HEK293 (cell line): ENCODE data around the gene CELSR1.

Source experiments
- CTCF ChIA-PET: fragments of 350-600 bp; formaldehyde crosslinking; extraction: SDS; loops from one replicate; lab custom pipeline; 2021; ENCODE audit warnings: antibody characterized with exemption; lab: Yijun Ruan, JAX
- POLR2A ChIA-PET: fragments of 300-600 bp; formaldehyde crosslinking; extraction: SDS; loops from one replicate; lab custom pipeline; 2020; ENCODE audit warnings: antibody characterized with exemption, inconsistent platforms; lab: Yijun Ruan, JAX
- H3K27ac ChIP-seq: fragments of 200-500 bp; sonication (Bioruptor generic); 2 replicates; pipeline ENCODE4 v1.5.1; 2014; ENCODE audit warnings: low read depth, low read length, control low read depth, inconsistent platforms; ENCODE audit errors: extremely low read depth
- H3K36me3 ChIP-seq, 2 experiments: fragments of 200-500 bp in 1 of 2; sonication (Bioruptor generic) in 1 of 2; 1 replicate in 1 of 2; 2 replicates in 1 of 2; pipeline ENCODE4 v1.5.1; 2014 to 2017; ENCODE audit warnings: inconsistent platforms in 2 of 2, low read length in 2 of 2; ENCODE audit not compliant: control insufficient read depth in 2 of 2, insufficient read depth in 1 of 2
- H3K4me1 ChIP-seq: fragments of 200-500 bp; sonication (Bioruptor generic); 2 replicates; pipeline ENCODE4 v1.5.1; 2014; ENCODE audit warnings: mild to moderate bottlenecking, low read length, inconsistent platforms; ENCODE audit not compliant: control insufficient read depth, insufficient read depth
- H3K4me3 ChIP-seq: 2 replicates; pipeline ENCODE4 v1.5.1; 2011; ENCODE audit warnings: low read depth, mild to moderate bottlenecking, control low read depth, low read length, moderate library complexity
- H3K9me3 ChIP-seq: fragments of 200-500 bp; sonication (Bioruptor generic); 2 replicates; pipeline ENCODE4 v1.5.1; 2014; ENCODE audit warnings: low read depth, low read length, inconsistent platforms; ENCODE audit not compliant: control insufficient read depth, insufficient read depth
- EGR2 ChIP-seq: fragments of 450-650 bp; formaldehyde crosslinking; IDR thresholded peaks from 2 replicates; pipeline ENCODE4 v1.5.1; 2016; ENCODE audit warnings: low read depth, missing biosample characterization, missing genetic modification characterization
- GLIS1 ChIP-seq: fragments of 450-650 bp; formaldehyde crosslinking; IDR thresholded peaks from 2 replicates; pipeline ENCODE4 v1.5.1; 2016; ENCODE audit warnings: missing biosample characterization, missing genetic modification characterization
- GLIS2 ChIP-seq: fragments of 450-650 bp; formaldehyde crosslinking; IDR thresholded peaks from 2 replicates; pipeline ENCODE4 v1.5.1; 2016; ENCODE audit warnings: missing biosample characterization, missing genetic modification characterization
- KLF1 ChIP-seq: fragments of 450-650 bp; formaldehyde crosslinking; IDR thresholded peaks from 2 replicates; pipeline ENCODE4 v1.5.1; 2016; ENCODE audit warnings: missing biosample characterization, missing genetic modification characterization
- SCRT2 ChIP-seq: fragments of 450-650 bp; formaldehyde crosslinking; IDR thresholded peaks from 2 replicates; pipeline ENCODE4 v1.5.1; 2016; ENCODE audit warnings: missing biosample characterization, missing genetic modification characterization
- ZEB2 ChIP-seq: fragments of 450-650 bp; formaldehyde crosslinking; IDR thresholded peaks from 2 replicates; pipeline ENCODE4 v1.5.1; 2016; ENCODE audit warnings: missing biosample characterization, missing genetic modification characterization
- ZFHX2 ChIP-seq: fragments of 450-650 bp; formaldehyde crosslinking; conservative IDR thresholded peaks from 2 replicates; pipeline ENCODE4 v1.5.1; 2016; ENCODE audit warnings: missing biosample characterization, missing genetic modification characterization
- ZIC2 ChIP-seq: fragments of 450-650 bp; formaldehyde crosslinking; IDR thresholded peaks from 2 replicates; pipeline ENCODE4 v1.5.1; 2016; ENCODE audit warnings: missing biosample characterization, missing genetic modification characterization
- ZNF214 ChIP-seq: fragments of 450-650 bp; formaldehyde crosslinking; IDR thresholded peaks from 2 replicates; pipeline ENCODE4 v1.5.1; 2017; ENCODE audit warnings: missing biosample characterization, mild to moderate bottlenecking, missing genetic modification characterization, borderline replicate concordance
- ZNF221 ChIP-seq: fragments of 450-650 bp; formaldehyde crosslinking; IDR thresholded peaks from 2 replicates; pipeline ENCODE4 v1.5.1; 2017; ENCODE audit warnings: missing biosample characterization, missing genetic modification characterization, borderline replicate concordance
- ZNF341 ChIP-seq: fragments of 450-650 bp; formaldehyde crosslinking; IDR thresholded peaks from 2 replicates; pipeline ENCODE4; 2016; ENCODE audit warnings: low read depth, missing biosample characterization, missing genetic modification characterization
- ZNF530 ChIP-seq: fragments of 450-650 bp; formaldehyde crosslinking; IDR thresholded peaks from 2 replicates; pipeline ENCODE4 v1.5.1; 2016; ENCODE audit warnings: low read depth, missing biosample characterization, missing genetic modification characterization
- ZNF768 ChIP-seq: fragments of 450-650 bp; formaldehyde crosslinking; IDR thresholded peaks from 2 replicates; pipeline ENCODE4 v1.5.1; 2018; ENCODE audit warnings: missing biosample characterization, mild to moderate bottlenecking, missing genetic modification characterization
- ZSCAN30 ChIP-seq: fragments of 450-650 bp; IDR thresholded peaks from 2 replicates; pipeline ENCODE4 v1.5.1; 2018; ENCODE audit warnings: missing biosample characterization, mild to moderate bottlenecking, missing genetic modification characterization, moderate library complexity
- TF ChIP-seq, protein P1 (sequence below): fragments of 450-650 bp; formaldehyde crosslinking; IDR thresholded peaks from 2 replicates; pipeline ENCODE4 v1.5.1; 2016; ENCODE audit warnings: missing biosample characterization, missing genetic modification characterization
- TF ChIP-seq, protein P2 (sequence below): fragments of 450-650 bp; formaldehyde crosslinking; IDR thresholded peaks from 2 replicates; pipeline ENCODE4 v1.5.1; 2016; ENCODE audit warnings: missing biosample characterization, missing genetic modification characterization
- TF ChIP-seq, protein P3 (sequence below): fragments of 450-650 bp; formaldehyde crosslinking; IDR thresholded peaks from 2 replicates; pipeline ENCODE4 v1.5.1; 2016; ENCODE audit warnings: missing biosample characterization, missing genetic modification characterization
- TF ChIP-seq, protein P4 (sequence below): fragments of 450-650 bp; formaldehyde crosslinking; IDR thresholded peaks from 2 replicates; pipeline ENCODE4 v1.5.1; 2016; ENCODE audit warnings: missing biosample characterization, missing genetic modification characterization

Gene CELSR1

DNA sequence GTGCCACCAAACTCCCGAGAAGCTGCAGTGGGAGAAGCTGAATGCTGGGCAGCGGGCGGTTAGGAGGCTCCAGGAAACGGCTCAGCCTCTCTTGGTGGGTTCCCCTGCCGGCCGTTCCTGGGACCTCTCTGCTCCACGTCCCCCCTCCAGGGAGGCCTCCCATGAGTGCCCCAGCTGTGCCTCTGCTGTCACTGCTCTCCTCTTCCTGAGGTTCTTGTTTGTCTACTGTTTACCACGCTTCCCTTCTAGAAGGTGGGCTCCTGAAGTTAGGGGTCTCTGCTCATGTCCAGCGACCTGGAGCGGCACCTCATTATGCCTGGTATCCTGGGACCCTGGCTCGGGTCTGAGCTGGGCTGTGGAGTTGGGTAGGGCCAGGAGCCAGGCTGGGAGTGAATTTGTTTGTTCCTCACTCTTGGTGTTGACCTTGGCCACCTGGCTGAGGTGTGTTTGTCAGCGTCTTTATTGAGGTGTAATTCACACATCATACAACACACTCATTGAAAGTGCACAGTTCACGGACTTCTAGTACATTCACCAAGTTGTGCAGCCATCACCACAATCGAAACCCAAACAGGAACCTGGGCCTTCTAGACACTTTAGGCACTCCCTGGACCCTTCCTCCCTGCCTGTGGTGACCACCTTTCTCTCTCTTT, 45.0 kb upstream of the CELSR1 start:
- Histone ChIP-seq H3K4me3 (no peak overlapping the region), H3K4me1 (peaks cover 20% of the 10 kb centered on the region), H3K9me3 (no peaks in the 10 kb centered on the region), H3K27ac (no peak overlapping the region), H3K36me3 (no peaks in the 10 kb centered on the region)
- CTCF ChIA-PET: interaction anchor here (1.8 kb wide), 1 partner anchor 19 kb away, joined by 6 read pairs; no protein-coding TSS in a partner anchor
- POLR2A ChIA-PET: no interaction called here
- TF ChIP-seq GLIS1 (tag by site-specific recombination) (peak; percentile 55; the same call in 1 of the 2 replicates), ZNF221 (tag by site-specific recombination) (no peak), ZNF341 (tag by site-specific recombination) (peak; percentile 85)
- TF ChIP-seq, protein P1, sequence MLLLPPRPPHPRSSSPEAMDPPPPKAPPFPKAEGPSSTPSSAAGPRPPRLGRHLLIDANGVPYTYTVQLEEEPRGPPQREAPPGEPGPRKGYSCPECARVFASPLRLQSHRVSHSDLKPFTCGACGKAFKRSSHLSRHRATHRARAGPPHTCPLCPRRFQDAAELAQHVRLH: no peak

DNA sequence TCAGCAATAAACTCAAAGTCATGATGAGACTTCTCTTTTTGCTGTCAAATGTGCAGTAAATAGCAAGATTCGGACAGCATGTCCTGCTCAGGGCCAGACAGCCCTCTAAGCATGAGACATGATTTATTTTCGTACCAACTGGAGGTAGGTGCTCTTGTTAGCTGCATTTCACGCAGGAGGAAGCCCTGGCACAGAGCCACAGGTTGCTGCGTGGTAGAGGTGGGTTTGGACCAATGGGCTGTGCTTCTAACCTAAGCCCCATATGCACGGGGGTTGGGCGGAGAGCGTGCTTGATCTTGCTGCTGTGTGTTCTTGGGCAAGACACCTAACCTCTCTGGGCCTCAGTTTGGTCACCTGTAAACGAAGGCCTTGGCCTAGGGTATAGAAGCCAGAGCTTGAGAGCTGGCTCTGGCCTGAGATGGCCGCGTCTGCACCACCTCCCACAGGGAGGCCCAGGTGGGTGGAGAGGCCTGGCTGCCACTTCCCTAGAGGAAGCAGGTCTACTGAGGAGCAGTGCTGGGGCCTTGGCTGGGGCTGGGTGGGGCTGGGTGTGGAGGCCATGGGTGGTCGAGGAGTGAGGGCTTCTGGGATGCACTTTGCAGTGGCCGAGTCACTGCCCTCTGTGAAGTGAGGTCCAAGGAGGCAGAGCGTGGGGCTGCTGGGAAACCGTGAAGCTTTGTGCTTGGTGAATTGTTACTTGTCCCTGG, 44.3 kb upstream of the CELSR1 start:
- Histone ChIP-seq H3K4me3 (no peak overlapping the region), H3K4me1 (peaks cover 20% of the 10 kb centered on the region), H3K36me3 (no peaks in the 10 kb centered on the region), H3K27ac (no peak overlapping the region), H3K9me3 (no peaks in the 10 kb centered on the region)
- ChIA-PET POLR2A (no interaction called here), CTCF (interaction anchor here (0.6 to 1.8 kb wide), 2 partner anchors 18 to 1633 kb away, joined by 3 to 6 read pairs; no protein-coding TSS in a partner anchor)
- TF ChIP-seq, protein P2, sequence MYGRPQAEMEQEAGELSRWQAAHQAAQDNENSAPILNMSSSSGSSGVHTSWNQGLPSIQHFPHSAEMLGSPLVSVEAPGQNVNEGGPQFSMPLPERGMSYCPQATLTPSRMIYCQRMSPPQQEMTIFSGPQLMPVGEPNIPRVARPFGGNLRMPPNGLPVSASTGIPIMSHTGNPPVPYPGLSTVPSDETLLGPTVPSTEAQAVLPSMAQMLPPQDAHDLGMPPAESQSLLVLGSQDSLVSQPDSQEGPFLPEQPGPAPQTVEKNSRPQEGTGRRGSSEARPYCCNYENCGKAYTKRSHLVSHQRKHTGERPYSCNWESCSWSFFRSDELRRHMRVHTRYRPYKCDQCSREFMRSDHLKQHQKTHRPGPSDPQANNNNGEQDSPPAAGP (tag by site-specific recombination): peak; percentile 58; the same call in 1 of the 2 replicates
- TF ChIP-seq GLIS2 (peak; percentile 38; the same call in 1 of the 2 replicates), ZNF530 (tag by site-specific recombination) (no peak), ZNF214 (tag by site-specific recombination) (no peak), ZEB2 (tag by site-specific recombination) (no peak), GLIS1 (tag by site-specific recombination) (peak; percentile 72), ZNF768 (tag by site-specific recombination) (peak; percentile 96; the same call in 1 of the 2 replicates), ZIC2 (peak; percentile 31; the same call in 1 of the 2 replicates), SCRT2 (peak; percentile 32; the same call in 1 of the 2 replicates), KLF1 (peak; percentile 65; the same call in 1 of the 2 replicates), EGR2 (peak; percentile 48), ZFHX2 (tag by site-specific recombination) (peak; percentile 57), ZSCAN30 (tag by site-specific recombination) (no peak)
- TF ChIP-seq, protein P3, sequence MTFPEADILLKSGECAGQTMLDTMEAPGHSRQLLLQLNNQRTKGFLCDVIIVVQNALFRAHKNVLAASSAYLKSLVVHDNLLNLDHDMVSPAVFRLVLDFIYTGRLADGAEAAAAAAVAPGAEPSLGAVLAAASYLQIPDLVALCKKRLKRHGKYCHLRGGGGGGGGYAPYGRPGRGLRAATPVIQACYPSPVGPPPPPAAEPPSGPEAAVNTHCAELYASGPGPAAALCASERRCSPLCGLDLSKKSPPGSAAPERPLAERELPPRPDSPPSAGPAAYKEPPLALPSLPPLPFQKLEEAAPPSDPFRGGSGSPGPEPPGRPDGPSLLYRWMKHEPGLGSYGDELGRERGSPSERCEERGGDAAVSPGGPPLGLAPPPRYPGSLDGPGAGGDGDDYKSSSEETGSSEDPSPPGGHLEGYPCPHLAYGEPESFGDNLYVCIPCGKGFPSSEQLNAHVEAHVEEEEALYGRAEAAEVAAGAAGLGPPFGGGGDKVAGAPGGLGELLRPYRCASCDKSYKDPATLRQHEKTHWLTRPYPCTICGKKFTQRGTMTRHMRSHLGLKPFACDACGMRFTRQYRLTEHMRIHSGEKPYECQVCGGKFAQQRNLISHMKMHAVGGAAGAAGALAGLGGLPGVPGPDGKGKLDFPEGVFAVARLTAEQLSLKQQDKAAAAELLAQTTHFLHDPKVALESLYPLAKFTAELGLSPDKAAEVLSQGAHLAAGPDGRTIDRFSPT (tag by site-specific recombination): no peak
- TF ChIP-seq, protein P4, sequence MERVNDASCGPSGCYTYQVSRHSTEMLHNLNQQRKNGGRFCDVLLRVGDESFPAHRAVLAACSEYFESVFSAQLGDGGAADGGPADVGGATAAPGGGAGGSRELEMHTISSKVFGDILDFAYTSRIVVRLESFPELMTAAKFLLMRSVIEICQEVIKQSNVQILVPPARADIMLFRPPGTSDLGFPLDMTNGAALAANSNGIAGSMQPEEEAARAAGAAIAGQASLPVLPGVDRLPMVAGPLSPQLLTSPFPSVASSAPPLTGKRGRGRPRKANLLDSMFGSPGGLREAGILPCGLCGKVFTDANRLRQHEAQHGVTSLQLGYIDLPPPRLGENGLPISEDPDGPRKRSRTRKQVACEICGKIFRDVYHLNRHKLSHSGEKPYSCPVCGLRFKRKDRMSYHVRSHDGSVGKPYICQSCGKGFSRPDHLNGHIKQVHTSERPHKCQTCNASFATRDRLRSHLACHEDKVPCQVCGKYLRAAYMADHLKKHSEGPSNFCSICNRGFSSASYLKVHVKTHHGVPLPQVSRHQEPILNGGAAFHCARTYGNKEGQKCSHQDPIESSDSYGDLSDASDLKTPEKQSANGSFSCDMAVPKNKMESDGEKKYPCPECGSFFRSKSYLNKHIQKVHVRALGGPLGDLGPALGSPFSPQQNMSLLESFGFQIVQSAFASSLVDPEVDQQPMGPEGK (tag by site-specific recombination): 0 out of 2 replicates have a peak, but pooled peaks have one; percentile 21
